ENCODE data around the gene TSPAN31. TPM values are rescaled to one million over a fixed set of nuclear protein-coding genes. Genes with fewer than 3 reads are reported as not detected.

Gene TSPAN31
- total and polyA plus RNA-seq, 9 of the 15 experiments (the other 6 are each of a cell fraction or from before 2014, with no cell fraction given) = 11.3 to 26.4 (median 14.3) TPM

DNA sequence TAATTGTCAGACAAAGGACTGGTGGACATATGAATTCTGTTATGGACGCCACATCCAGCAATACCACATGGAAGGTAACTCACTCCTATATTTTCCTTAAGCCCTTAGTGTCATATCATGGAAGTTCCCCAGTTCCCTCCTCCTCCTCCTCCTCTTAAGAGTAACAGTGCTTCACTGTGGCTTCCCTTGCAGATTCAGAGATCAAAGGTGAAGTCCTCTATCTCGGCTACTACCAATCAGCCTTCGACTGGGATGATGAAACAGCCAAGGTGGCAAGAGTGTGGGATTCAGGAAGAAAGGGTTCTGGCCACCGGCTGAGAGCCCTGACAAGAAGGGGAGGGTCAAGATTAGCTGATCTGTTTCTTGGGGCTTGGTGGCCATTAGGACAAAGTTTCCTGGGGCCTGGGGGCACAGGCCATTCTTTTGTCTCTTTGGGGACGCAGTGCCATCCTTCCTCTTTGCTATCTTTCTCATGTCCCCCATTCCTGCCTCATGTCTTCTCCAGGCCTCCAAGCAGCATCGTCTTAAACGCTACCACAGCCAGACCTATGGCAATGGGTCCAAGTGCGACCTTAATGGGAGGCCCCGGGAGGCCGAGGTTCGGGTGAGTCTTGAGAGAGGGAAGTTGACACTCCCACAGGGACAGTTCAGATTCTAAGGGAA, 48.9 kb upstream of the TSPAN31 start:
- DNase-seq (ENCODE audit: extremely low read depth in 1 of 4, low spot score in 3 of 4) (no peak), FAIRE-seq (no peak), ATAC-seq (no peak)
- no peaks in the 10 kb centered on the region for H3K9me3 ChIP-seq (replicated peaks; ENCODE audit: control insufficient read depth, insufficient read depth, low read depth, low read length)
- no peak overlapping the region for H3K4me3 ChIP-seq
- peaks cover 25% of the 10 kb centered on the region for H3K36me3 ChIP-seq (ENCODE audit: control insufficient read depth, insufficient read depth, low read length)
- TF ChIP-seq, protein P1, sequence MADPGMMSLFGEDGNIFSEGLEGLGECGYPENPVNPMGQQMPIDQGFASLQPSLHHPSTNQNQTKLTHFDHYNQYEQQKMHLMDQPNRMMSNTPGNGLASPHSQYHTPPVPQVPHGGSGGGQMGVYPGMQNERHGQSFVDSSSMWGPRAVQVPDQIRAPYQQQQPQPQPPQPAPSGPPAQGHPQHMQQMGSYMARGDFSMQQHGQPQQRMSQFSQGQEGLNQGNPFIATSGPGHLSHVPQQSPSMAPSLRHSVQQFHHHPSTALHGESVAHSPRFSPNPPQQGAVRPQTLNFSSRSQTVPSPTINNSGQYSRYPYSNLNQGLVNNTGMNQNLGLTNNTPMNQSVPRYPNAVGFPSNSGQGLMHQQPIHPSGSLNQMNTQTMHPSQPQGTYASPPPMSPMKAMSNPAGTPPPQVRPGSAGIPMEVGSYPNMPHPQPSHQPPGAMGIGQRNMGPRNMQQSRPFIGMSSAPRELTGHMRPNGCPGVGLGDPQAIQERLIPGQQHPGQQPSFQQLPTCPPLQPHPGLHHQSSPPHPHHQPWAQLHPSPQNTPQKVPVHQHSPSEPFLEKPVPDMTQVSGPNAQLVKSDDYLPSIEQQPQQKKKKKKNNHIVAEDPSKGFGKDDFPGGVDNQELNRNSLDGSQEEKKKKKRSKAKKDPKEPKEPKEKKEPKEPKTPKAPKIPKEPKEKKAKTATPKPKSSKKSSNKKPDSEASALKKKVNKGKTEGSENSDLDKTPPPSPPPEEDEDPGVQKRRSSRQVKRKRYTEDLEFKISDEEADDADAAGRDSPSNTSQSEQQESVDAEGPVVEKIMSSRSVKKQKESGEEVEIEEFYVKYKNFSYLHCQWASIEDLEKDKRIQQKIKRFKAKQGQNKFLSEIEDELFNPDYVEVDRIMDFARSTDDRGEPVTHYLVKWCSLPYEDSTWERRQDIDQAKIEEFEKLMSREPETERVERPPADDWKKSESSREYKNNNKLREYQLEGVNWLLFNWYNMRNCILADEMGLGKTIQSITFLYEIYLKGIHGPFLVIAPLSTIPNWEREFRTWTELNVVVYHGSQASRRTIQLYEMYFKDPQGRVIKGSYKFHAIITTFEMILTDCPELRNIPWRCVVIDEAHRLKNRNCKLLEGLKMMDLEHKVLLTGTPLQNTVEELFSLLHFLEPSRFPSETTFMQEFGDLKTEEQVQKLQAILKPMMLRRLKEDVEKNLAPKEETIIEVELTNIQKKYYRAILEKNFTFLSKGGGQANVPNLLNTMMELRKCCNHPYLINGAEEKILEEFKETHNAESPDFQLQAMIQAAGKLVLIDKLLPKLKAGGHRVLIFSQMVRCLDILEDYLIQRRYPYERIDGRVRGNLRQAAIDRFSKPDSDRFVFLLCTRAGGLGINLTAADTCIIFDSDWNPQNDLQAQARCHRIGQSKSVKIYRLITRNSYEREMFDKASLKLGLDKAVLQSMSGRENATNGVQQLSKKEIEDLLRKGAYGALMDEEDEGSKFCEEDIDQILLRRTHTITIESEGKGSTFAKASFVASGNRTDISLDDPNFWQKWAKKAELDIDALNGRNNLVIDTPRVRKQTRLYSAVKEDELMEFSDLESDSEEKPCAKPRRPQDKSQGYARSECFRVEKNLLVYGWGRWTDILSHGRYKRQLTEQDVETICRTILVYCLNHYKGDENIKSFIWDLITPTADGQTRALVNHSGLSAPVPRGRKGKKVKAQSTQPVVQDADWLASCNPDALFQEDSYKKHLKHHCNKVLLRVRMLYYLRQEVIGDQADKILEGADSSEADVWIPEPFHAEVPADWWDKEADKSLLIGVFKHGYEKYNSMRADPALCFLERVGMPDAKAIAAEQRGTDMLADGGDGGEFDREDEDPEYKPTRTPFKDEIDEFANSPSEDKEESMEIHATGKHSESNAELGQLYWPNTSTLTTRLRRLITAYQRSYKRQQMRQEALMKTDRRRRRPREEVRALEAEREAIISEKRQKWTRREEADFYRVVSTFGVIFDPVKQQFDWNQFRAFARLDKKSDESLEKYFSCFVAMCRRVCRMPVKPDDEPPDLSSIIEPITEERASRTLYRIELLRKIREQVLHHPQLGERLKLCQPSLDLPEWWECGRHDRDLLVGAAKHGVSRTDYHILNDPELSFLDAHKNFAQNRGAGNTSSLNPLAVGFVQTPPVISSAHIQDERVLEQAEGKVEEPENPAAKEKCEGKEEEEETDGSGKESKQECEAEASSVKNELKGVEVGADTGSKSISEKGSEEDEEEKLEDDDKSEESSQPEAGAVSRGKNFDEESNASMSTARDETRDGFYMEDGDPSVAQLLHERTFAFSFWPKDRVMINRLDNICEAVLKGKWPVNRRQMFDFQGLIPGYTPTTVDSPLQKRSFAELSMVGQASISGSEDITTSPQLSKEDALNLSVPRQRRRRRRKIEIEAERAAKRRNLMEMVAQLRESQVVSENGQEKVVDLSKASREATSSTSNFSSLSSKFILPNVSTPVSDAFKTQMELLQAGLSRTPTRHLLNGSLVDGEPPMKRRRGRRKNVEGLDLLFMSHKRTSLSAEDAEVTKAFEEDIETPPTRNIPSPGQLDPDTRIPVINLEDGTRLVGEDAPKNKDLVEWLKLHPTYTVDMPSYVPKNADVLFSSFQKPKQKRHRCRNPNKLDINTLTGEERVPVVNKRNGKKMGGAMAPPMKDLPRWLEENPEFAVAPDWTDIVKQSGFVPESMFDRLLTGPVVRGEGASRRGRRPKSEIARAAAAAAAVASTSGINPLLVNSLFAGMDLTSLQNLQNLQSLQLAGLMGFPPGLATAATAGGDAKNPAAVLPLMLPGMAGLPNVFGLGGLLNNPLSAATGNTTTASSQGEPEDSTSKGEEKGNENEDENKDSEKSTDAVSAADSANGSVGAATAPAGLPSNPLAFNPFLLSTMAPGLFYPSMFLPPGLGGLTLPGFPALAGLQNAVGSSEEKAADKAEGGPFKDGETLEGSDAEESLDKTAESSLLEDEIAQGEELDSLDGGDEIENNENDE (IDR thresholded peaks at IDR 0.05; ENCODE audit: low read depth, low read length) = no peak
- TF ChIP-seq ZNF263 (CRISPR knock-in tag; IDR thresholded peaks at IDR 0.05; ENCODE audit: borderline replicate concordance) = no peak
- TF ChIP-seq SMARCB1 (IDR thresholded peaks at IDR 0.05; ENCODE audit: insufficient read length, low read depth) = no peak
- no peak for TF ChIP-seq ZNF212 (CRISPR knock-in tag; IDR thresholded peaks at IDR 0.05)
- H4K20me1 ChIP-seq (replicated peaks; ENCODE audit: control insufficient read depth, insufficient read depth, low read length) = no peaks in the 10 kb centered on the region
- ChIA-PET POLR2A (no interaction called here), CTCF (ENCODE audit: low intra/inter-chr PET ratio) (no interaction called here)
- in situ Hi-C loops (cut with MboI) (no loop called here), intact Hi-C loops (cut with micrococcal nuclease) (no loop called here)
- no peak overlapping the region for H3K27ac ChIP-seq (ENCODE audit: extremely low read depth, low read depth, low read length)
- H3K4me2 ChIP-seq (ENCODE audit: insufficient read depth, low read length) = no peak overlapping the region
- peaks cover 4 to 10% of the 10 kb centered on the region in 2 experiments; a peak in 3 of 5 replicates for H3K4me1 ChIP-seq (replicated peaks in 1 of 2; ENCODE audit: control insufficient read depth in 2 of 2, insufficient read depth in 2 of 2, low read length in 2 of 2)
- no peaks in the 10 kb centered on the region for H3K27me3 ChIP-seq (ENCODE audit: control insufficient read depth in 2 of 2, insufficient read depth in 2 of 2, low read length in 2 of 2)
- H3K9me1 ChIP-seq (ENCODE audit: control insufficient read depth, insufficient read depth, low read length) = no peaks in the 10 kb centered on the region
- 84% methylated on average over 11 of the region's 11 CpGs for WGBS (ENCODE audit: insufficient coverage, low coverage, missing lambda C conversion rate)
- H2AFZ ChIP-seq (ENCODE audit: low read depth, low read length) = no peak overlapping the region
- H3K9ac ChIP-seq (ENCODE audit: insufficient read depth in 1 of 2, low read depth in 2 of 2, low read length in 2 of 2) = no peak overlapping the region
- BruUV-seq (replicated peaks) = no TSS peak
- H3K79me2 ChIP-seq (ENCODE audit: control insufficient read depth, insufficient read depth, low read length) = peaks cover 12% of the 10 kb centered on the region

Data from K562 (cell line).